ENCODE results near the gene NOC2L.
"Not testable (repeated sequence)": the region's sequence is repeated elsewhere in the genome, so short reads cannot be mapped to it uniquely, and the experiment has no call there.

NOC2L gene

GRCh38 chr1:902802-903201 lies 56.3 kb downstream of the NOC2L start:
- H3K4me1 ChIP-seq (ENCODE audit: control insufficient read depth, insufficient read depth, low read length) = no peaks in the 10 kb centered on the region
- H3K9me3 ChIP-seq (ENCODE audit: control insufficient read depth, insufficient read depth, low read length) = no peaks in the 10 kb centered on the region
- no peaks in the 10 kb centered on the region for H3K36me3 ChIP-seq (ENCODE audit: control insufficient read depth, insufficient read depth, low read length)
- no peak overlapping the region for H3K4me3 ChIP-seq (ENCODE audit: low read depth, low read length)
- H3K9ac ChIP-seq (ENCODE audit: low read depth, low read length) = no peak overlapping the region
- H3K27me3 ChIP-seq (ENCODE audit: control insufficient read depth, insufficient read depth, low read length) = peaks cover 52% of the 10 kb centered on the region

DNA sequence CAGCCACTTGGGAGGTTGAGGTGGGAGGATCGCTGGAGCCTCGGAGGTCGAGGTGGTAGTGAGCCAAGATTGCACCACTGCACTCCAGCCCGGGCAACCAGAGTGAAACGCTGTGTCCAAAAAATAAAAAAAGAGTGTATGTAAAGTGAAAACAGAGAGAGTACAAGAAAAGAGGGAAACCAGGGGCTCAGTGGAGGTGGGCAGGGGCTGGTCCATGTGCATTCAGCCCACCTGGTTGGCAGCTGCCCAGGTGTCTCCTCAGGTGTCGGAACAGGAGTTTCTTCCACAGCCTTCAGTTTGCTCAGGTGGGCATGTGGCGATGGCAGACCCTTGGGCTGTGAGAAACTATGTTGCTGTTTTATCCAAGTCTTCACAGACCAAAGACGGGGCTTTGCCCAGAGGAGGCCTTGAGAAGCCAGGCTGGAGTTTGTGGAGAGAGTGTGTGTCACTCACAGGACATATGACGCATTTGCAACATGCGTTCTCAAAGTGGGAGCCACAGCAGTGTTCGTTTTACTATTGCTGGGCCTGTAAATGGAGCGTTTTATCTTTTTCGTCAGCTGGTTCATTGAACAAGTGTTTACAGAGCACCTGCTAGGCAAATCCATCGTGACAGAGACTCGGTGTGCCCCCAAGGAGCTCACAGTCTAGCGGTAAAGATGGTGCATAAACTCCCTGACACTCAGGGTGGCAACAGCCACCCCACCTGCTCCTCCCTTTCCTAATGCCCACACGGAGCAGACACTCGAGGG lies 57.8 kb downstream of the NOC2L start:
- no peaks in the 10 kb centered on the region for H3K9me3 ChIP-seq (ENCODE audit: control insufficient read depth, insufficient read depth, low read length)
- peaks cover 44% of the 10 kb centered on the region for H3K27me3 ChIP-seq (ENCODE audit: control insufficient read depth, insufficient read depth, low read length)

DNA sequence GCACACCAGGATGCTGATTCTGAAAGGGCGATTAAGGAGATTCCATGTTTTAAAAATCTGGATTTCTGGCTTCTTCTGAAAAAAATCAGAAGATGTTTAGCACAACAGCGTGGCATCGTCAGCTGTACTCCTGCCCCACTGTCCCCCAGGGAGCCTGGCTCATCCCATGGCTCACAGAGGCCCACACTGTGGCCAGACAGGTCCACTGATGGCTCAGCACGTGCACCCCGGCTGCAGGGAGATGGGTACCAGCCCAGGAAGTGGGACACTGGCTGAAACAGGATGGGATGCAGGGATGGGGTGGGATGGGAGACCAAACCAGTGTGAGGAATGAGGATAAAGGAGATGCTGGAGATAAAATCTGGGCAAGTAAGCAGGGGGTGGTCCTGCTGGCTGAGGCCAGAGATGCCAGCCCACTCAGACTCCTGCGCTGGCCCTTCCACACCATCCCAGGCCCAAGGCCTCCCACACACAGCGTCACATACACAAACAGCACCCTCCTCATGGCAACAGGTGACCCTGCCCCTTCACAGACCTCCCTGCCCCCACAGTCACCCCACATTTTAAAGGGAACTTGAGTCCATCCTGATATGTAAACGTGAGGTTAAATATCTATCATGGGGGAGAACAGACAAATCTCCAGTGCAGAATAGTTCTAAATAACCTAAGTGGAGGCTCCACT lies 59.3 kb downstream of the NOC2L start:
- H3K36me3 ChIP-seq (ENCODE audit: control insufficient read depth, insufficient read depth, low read length) = no peaks in the 10 kb centered on the region
- H3K4me3 ChIP-seq (ENCODE audit: low read depth, low read length) = no peak overlapping the region
- H3K27me3 ChIP-seq (ENCODE audit: control insufficient read depth, insufficient read depth, low read length) = peaks cover 31% of the 10 kb centered on the region
- no peaks in the 10 kb centered on the region for H3K4me1 ChIP-seq (ENCODE audit: control insufficient read depth, insufficient read depth, low read length)
- H3K9me3 ChIP-seq (ENCODE audit: control insufficient read depth, insufficient read depth, low read length) = no peaks in the 10 kb centered on the region
- no peak overlapping the region for H3K9ac ChIP-seq (ENCODE audit: low read depth, low read length)

More for the DNA sequence above, 57.8 kb downstream of the NOC2L start:
- Histone ChIP-seq H3K9ac (ENCODE audit: low read depth, low read length) (no peak overlapping the region), H3K36me3 (ENCODE audit: control insufficient read depth, insufficient read depth, low read length) (no peaks in the 10 kb centered on the region), H3K4me3 (ENCODE audit: low read depth, low read length) (no peak overlapping the region), H3K4me1 (ENCODE audit: control insufficient read depth, insufficient read depth, low read length) (no peaks in the 10 kb centered on the region)

- not testable (repeated sequence) for H3K36me3 ChIP-seq (ENCODE audit: control insufficient read depth, insufficient read depth, low read length); H3K4me1 ChIP-seq (ENCODE audit: control insufficient read depth, insufficient read depth, low read length); H3K9ac ChIP-seq (ENCODE audit: low read depth, low read length); H3K4me3 ChIP-seq (ENCODE audit: low read depth, low read length); H3K9me3 ChIP-seq (ENCODE audit: control insufficient read depth, insufficient read depth, low read length)
- H3K27me3 ChIP-seq (ENCODE audit: control insufficient read depth, insufficient read depth, low read length) = peaks cover 21% of the 10 kb centered on the region
Observed at GRCh38 chr1:897951-898350, 61.1 kb downstream of the NOC2L start.

- H3K9ac ChIP-seq (ENCODE audit: low read depth, low read length) = no peak overlapping the region
- H3K36me3 ChIP-seq (ENCODE audit: control insufficient read depth, insufficient read depth, low read length) = no peaks in the 10 kb centered on the region
- H3K4me1 ChIP-seq (ENCODE audit: control insufficient read depth, insufficient read depth, low read length) = no peaks in the 10 kb centered on the region
- H3K9me3 ChIP-seq (ENCODE audit: control insufficient read depth, insufficient read depth, low read length) = no peaks in the 10 kb centered on the region
- no peak overlapping the region for H3K4me3 ChIP-seq (ENCODE audit: low read depth, low read length)
- peaks cover 21% of the 10 kb centered on the region for H3K27me3 ChIP-seq (ENCODE audit: control insufficient read depth, insufficient read depth, low read length)
Observed at GRCh38 chr1:897226-897625, 61.8 kb downstream of the NOC2L start.

Data from iPS-15b (cell line).